Right lobe of liver (tissue), 6 donors: ENCODE measurements around the gene VASN. TPM values are rescaled to one million over a fixed set of nuclear protein-coding genes. Genes with fewer than 3 reads are reported as not detected.

Experiments used
- ATAC-seq, 4 donors: fragments of 200-7000 bp; cut with Tn5 transposase; one replicate each; pipeline ENCODE4 v1.9.1; 2020; ENCODE audit warnings: mild to moderate bottlenecking in 4 of 4, moderate library complexity in 4 of 4
- DNase-seq, 3 donors: peaks; one replicate each; pipeline ENCODE4 v3.0.0-alpha.2; 2020
- H3K27ac ChIP-seq, 3 donors: fragments of 200-600 bp; one replicate each; pipeline ENCODE4 v1.8.0; 2022
- H3K27me3 ChIP-seq, 2 donors: fragments of 200-600 bp; one replicate each; pipeline ENCODE4 v1.8.0; 2022
- H3K36me3 ChIP-seq, 4 donors: fragments of 200-600 bp; sonication (generic) in 1 of 4; one replicate each; pipeline versions ENCODE4 v1.5.1 to v1.8.0; 2017 to 2022; ENCODE audit warnings: control low read depth in 1 of 4
- H3K4me1 ChIP-seq, 4 donors: fragments of 200-600 bp; sonication (generic) in 1 of 4; one replicate each; pipeline versions ENCODE4 v1.5.1 to v1.8.0; 2017 to 2022; ENCODE audit warnings: control low read depth in 1 of 4
- H3K4me3 ChIP-seq, 3 donors: fragments of 200-600 bp; one replicate each; pipeline ENCODE4 v1.8.0; 2022
- H3K9me3 ChIP-seq, 4 donors: fragments of 200-600 bp; sonication (generic) in 1 of 4; one replicate each; pipeline versions ENCODE4 v1.5.1 to v1.8.0; 2017 to 2022; ENCODE audit warnings: control low read depth in 1 of 4
- CTCF ChIP-seq, 4 donors: fragments of 200-600 bp in 3 of 4; fragments of 450-650 bp in 1 of 4; IDR thresholded peaks; one replicate each; pipeline versions ENCODE4 v1.5.1 to v1.8.0; 2016 to 2022; ENCODE audit warnings: antibody characterized with exemption in 4 of 4, mild to moderate bottlenecking in 2 of 4
- POLR2A ChIP-seq: fragments of 450-650 bp; IDR thresholded peaks from one replicate; pipeline ENCODE4 v1.6.1; 2017; ENCODE audit warnings: antibody characterized with exemption, mild to moderate bottlenecking
- WGBS: methylation state at CpG from one replicate; pipeline ENCODE4 v1.1.6; 2018; ENCODE audit warnings: low coverage, low lambda C conversion rate; ENCODE audit not compliant: insufficient coverage; ENCODE audit errors: missing lambda C conversion rate; 5-methylcytosine and 5-hydroxymethylcytosine counted together
- intact Hi-C, 2 donors: fragments of 100-400 bp; cut with DNase I; formaldehyde crosslinking; loops; one replicate each; pipeline versions ENCODE4 v1.11.2 to v1.14.1; 2022
- total RNA-seq, 6 experiments: library from RNA; depleted of rRNA in 2 of 6; stranded (reverse); fragments of >200 nt in 2 of 6; fragmentation: NEBNext Ultra II Directional in 3 of 6; extraction: Animal tissue kit (Norgen Biotek cat#: 25700) in 3 of 6; gene quantifications; one replicate each; pipeline versions ENCODE4 v1.1.0 to v1.2.4, GENCODE V29; 2016 to 2023
- donor health status: DM: no; HTN: yes; CAD: no.
- donor health status: DM: no; HTN: no; CAD: no.
- donor health status: DM: no; HTN: no; CAD: no.
- donor health status: DM: no; HTN: yes; CAD: no.
- donor health status: DM: no; HTN: yes; CAD: no.

VASN gene
- total RNA-seq, 6 experiments from 2014 or later, result 13.5 to 22.9 (median 16.8) TPM

GRCh38 chr16:4384509-4384942 lies 12.9 kb downstream of the VASN start:
- H3K4me3 ChIP-seq, result no peak overlapping the region
- DNase-seq (peak in 1 of 3 donors; percentile 36), ATAC-seq (peak in 2 of 4 donors; percentile 3 to 4)
- no peak overlapping the region for H3K27ac ChIP-seq
- WGBS, result 48% methylated on average over 7 of the region's 20 CpGs
- no peaks in the 10 kb centered on the region for H3K9me3 ChIP-seq
- no peak for TF ChIP-seq POLR2A
- TF ChIP-seq CTCF (IDR thresholded peaks at IDR 0.05), result no peak
- intact Hi-C loops, result no loop called here
- H3K27me3 ChIP-seq, result no peaks in the 10 kb centered on the region
- H3K36me3 ChIP-seq, result peaks cover 0 to 26% (median 9%) of the 10 kb centered on the region in 4 donors
- H3K4me1 ChIP-seq, result peaks cover 0 to 19% (median 0%) of the 10 kb centered on the region in 4 donors

GRCh38 chr16:4385066-4385788 lies 13.6 kb downstream of the VASN start:
- peaks cover 0 to 26% (median 9%) of the 10 kb centered on the region in 4 donors for H3K36me3 ChIP-seq
- ATAC-seq (peak in 2 of 4 donors; percentile 1 to 2), DNase-seq (peak in 1 of 3 donors; percentile 29)
- TF ChIP-seq POLR2A (no peak), CTCF (IDR thresholded peaks at IDR 0.05) (no peak)
- WGBS, result 79% methylated on average over 4 of the region's 20 CpGs
- intact Hi-C loops, result no loop called here
- H3K27ac ChIP-seq, result no peak overlapping the region
- H3K27me3 ChIP-seq, result no peaks in the 10 kb centered on the region
- H3K9me3 ChIP-seq, result no peaks in the 10 kb centered on the region
- H3K4me3 ChIP-seq, result no peak overlapping the region
- peaks cover 0 to 16% (median 0%) of the 10 kb centered on the region in 4 donors for H3K4me1 ChIP-seq

- intact Hi-C loops, result no loop called here
- H3K36me3 ChIP-seq, result peaks cover 0 to 26% (median 8%) of the 10 kb centered on the region in 4 donors
- H3K4me1 ChIP-seq, result peaks cover 0 to 9% (median 0%) of the 10 kb centered on the region in 4 donors
- H3K9me3 ChIP-seq, result no peaks in the 10 kb centered on the region
- H3K27me3 ChIP-seq, result no peaks in the 10 kb centered on the region
- no peak overlapping the region for H3K4me3 ChIP-seq
- ATAC-seq (peak in 1 of 4 donors; percentile 1), DNase-seq (peak in 1 of 3 donors; percentile 10)
- TF ChIP-seq CTCF (IDR thresholded peaks at IDR 0.05), result no peak
- H3K27ac ChIP-seq, result no peak overlapping the region
- 74% methylated on average over 4 of the region's 11 CpGs for WGBS
These were observed 14.3 kb downstream of the VASN start for GRCh38 chr16:4385789-4386450.

GRCh38 chr16:4386451-4386805 lies 14.8 kb downstream of the VASN start:
- Histone ChIP-seq H3K4me1 (peaks cover 0 to 4% (median 0%) of the 10 kb centered on the region in 4 donors), H3K27ac (no peak overlapping the region), H3K27me3 (no peaks in the 10 kb centered on the region), H3K4me3 (no peak overlapping the region), H3K9me3 (no peaks in the 10 kb centered on the region), H3K36me3 (peaks cover 0 to 21% (median 7%) of the 10 kb centered on the region in 4 donors)
- 60% methylated on average over 1 of the region's 8 CpGs for WGBS
- DNase-seq (peak in 1 of 3 donors; percentile 18), ATAC-seq (peak in 1 of 4 donors; percentile 5)
- intact Hi-C loops, result no loop called here
- TF ChIP-seq CTCF (IDR thresholded peaks at IDR 0.05) (no peak), POLR2A (no peak)
